SK-N-SH (cell line): ENCODE results near the gene AGAP1. TPM values are rescaled to one million over a fixed set of nuclear protein-coding genes. Genes with fewer than 3 reads are reported as not detected.

Experiments used
- CTCF ChIA-PET: fragments of 300-600, 350-600 bp; formaldehyde crosslinking; extraction: SDS; loops from one replicate; lab custom pipeline; 2021; lab: Yijun Ruan, JAX
- POLR2A ChIA-PET: fragments of 350-600 bp; sonication (Branson Sonifier 250); formaldehyde crosslinking; extraction: SDS; loops from one replicate; lab custom pipeline; 2020; ENCODE audit warnings: antibody characterized with exemption, inconsistent platforms; lab: Yijun Ruan, JAX
- DNase-seq: peaks from one replicate; pipeline ENCODE4 v3.0.0; 2012
- H2AFZ ChIP-seq: fragments of 200-600 bp; sonication (generic); 2 replicates; pipeline ENCODE4 v1.8.1; 2016; ENCODE audit warnings: antibody characterized with exemption, mild to moderate bottlenecking, low read depth
- H3F3A ChIP-seq: fragments of 200-600 bp; sonication (generic); replicated peaks from 2 replicates; pipeline ENCODE3; 2016; ENCODE audit warnings: antibody characterized with exemption, mild to moderate bottlenecking; ENCODE audit not compliant: insufficient read depth
- H3K27ac ChIP-seq, 2 experiments: fragments of 200-500 bp in 1 of 2; fragments of 200-600 bp in 1 of 2; sonication (Bioruptor generic) in 1 of 2; sonication (generic), shearing (Covaris generic) in 1 of 2; 2 replicates each; pipeline versions ENCODE4 v1.5.1 to v1.6.1; 2014 to 2016; ENCODE audit warnings: low read depth in 2 of 2, inconsistent platforms in 1 of 2, low read length in 1 of 2, mild to moderate bottlenecking in 1 of 2, mixed read lengths in 1 of 2
- H3K27me3 ChIP-seq: fragments of 200-600 bp; sonication (generic), shearing (Covaris generic); 2 replicates; pipeline ENCODE4 v1.6.1; 2016; ENCODE audit warnings: mixed run types; ENCODE audit not compliant: insufficient read depth
- H3K36me3 ChIP-seq, 2 experiments: fragments of 200-500 bp in 1 of 2; fragments of 200-600 bp in 1 of 2; sonication (Bioruptor generic) in 1 of 2; sonication (generic) in 1 of 2; replicated peaks in 1 of 2; 2 replicates each; pipeline versions ENCODE3 to v1.5.1; 2014 to 2016; ENCODE audit warnings: low read length in 1 of 2, mild to moderate bottlenecking in 1 of 2; ENCODE audit not compliant: insufficient read depth in 2 of 2, control insufficient read depth in 1 of 2
- H3K4me1 ChIP-seq, 2 experiments: fragments of 200-500 bp in 1 of 2; fragments of 200-600 bp in 1 of 2; sonication (Bioruptor generic) in 1 of 2; sonication (generic), shearing (Covaris generic) in 1 of 2; 2 replicates each; pipeline versions ENCODE4 v1.5.1 to v1.6.1; 2014 to 2016; ENCODE audit warnings: low read depth in 1 of 2, low read length in 1 of 2, mixed run types in 1 of 2; ENCODE audit not compliant: insufficient read depth in 2 of 2, control insufficient read depth in 1 of 2
- H3K4me2 ChIP-seq: fragments of 200-600 bp; sonication (generic), shearing (Covaris generic); 2 replicates; pipeline ENCODE4 v1.6.1; 2017; ENCODE audit warnings: mixed run types
- H3K4me3 ChIP-seq, 2 experiments: fragments of 200-500 bp in 1 of 2; fragments of 200-600 bp in 1 of 2; sonication (Bioruptor generic) in 1 of 2; sonication (generic), shearing (Covaris generic) in 1 of 2; 2 replicates each; pipeline versions ENCODE4 v1.5.1 to v1.8.1; 2014 to 2016; ENCODE audit warnings: low read depth in 2 of 2, inconsistent platforms in 1 of 2, low read length in 1 of 2, mild to moderate bottlenecking in 1 of 2, mixed read lengths in 1 of 2, moderate library complexity in 1 of 2
- H3K79me2 ChIP-seq: fragments of 200-600 bp; sonication (generic); 2 replicates; pipeline ENCODE4 v1.8.1; 2017; ENCODE audit warnings: mild to moderate bottlenecking; ENCODE audit not compliant: insufficient read depth
- H3K9ac ChIP-seq: fragments of 200-600 bp; sonication (generic); 2 replicates; pipeline ENCODE4 v1.6.1; 2017; ENCODE audit warnings: mixed run types
- H3K9me2 ChIP-seq: fragments of 200-600 bp; sonication (generic); 2 replicates; pipeline ENCODE4 v1.6.1; 2017; ENCODE audit warnings: mixed run types
- H3K9me3 ChIP-seq: fragments of 200-600 bp; sonication (generic); 2 replicates; pipeline ENCODE4 v1.6.1; 2017; ENCODE audit warnings: mixed run types, mild to moderate bottlenecking, moderate library complexity
- H4K20me1 ChIP-seq: fragments of 200-600 bp; sonication (generic); 2 replicates; pipeline ENCODE4 v1.6.1; 2017; ENCODE audit warnings: mild to moderate bottlenecking, mixed run types; ENCODE audit not compliant: insufficient read depth
- CHD2 ChIP-seq: fragments of 150-350 bp; IDR thresholded peaks from 2 replicates; pipeline ENCODE4 v1.6.1; 2018; ENCODE audit warnings: low read length; ENCODE audit not compliant: partially characterized antibody
- CTCF ChIP-seq: fragments of 200-600 bp; sonication (generic); IDR thresholded peaks from 2 replicates; pipeline ENCODE4 v1.6.1; 2017; ENCODE audit warnings: antibody characterized with exemption, mild to moderate bottlenecking, moderate library complexity
- ELF1 ChIP-seq: IDR thresholded peaks from 2 replicates; pipeline ENCODE4 v1.4.0; 2012
- GABPA ChIP-seq: IDR thresholded peaks from 2 replicates; pipeline ENCODE4 v1.4.0; 2012; ENCODE audit warnings: low read depth, mild to moderate bottlenecking
- GATA2 ChIP-seq: sonication (generic); formaldehyde crosslinking; IDR thresholded peaks from 2 replicates; pipeline ENCODE4 v1.5.0; 2020; ENCODE audit warnings: mild to moderate bottlenecking, missing genetic modification reagents
- JUND ChIP-seq: IDR thresholded peaks from 2 replicates; pipeline ENCODE4 v1.4.0; 2012
- NFIC ChIP-seq: IDR thresholded peaks from 2 replicates; pipeline ENCODE4 v1.4.0; 2012; ENCODE audit warnings: borderline replicate concordance
- NRF1 ChIP-seq: IDR thresholded peaks from 2 replicates; pipeline ENCODE4 v1.6.1; 2012; ENCODE audit warnings: low read depth, mild to moderate bottlenecking, low read length
- POLR2AphosphoS5 ChIP-seq: IDR thresholded peaks from 2 replicates; pipeline ENCODE4 v1.6.1; 2012; ENCODE audit warnings: low read depth, low read length
- RAD21 ChIP-seq: IDR thresholded peaks from 2 replicates; pipeline ENCODE4 v1.6.1; 2012; ENCODE audit warnings: mild to moderate bottlenecking, low read length
- RCOR1 ChIP-seq: fragments of 150-350 bp; IDR thresholded peaks from 2 replicates; pipeline ENCODE4 v1.6.1; 2017; ENCODE audit warnings: antibody characterized with exemption, low read length
- REST ChIP-seq: IDR thresholded peaks from 2 replicates; pipeline ENCODE4 v1.6.1; 2012; ENCODE audit warnings: mild to moderate bottlenecking, low read depth, low read length, moderate library complexity
- RFX5 ChIP-seq: IDR thresholded peaks from 2 replicates; pipeline ENCODE4 v1.6.1; 2012; ENCODE audit warnings: mild to moderate bottlenecking, improper control_type of control experiment, low read length
- SIN3A ChIP-seq: IDR thresholded peaks from 2 replicates; pipeline ENCODE4 v1.6.1; 2012; ENCODE audit warnings: low read depth, mild to moderate bottlenecking, low read length, moderate library complexity, borderline replicate concordance
- SMC3 ChIP-seq: IDR thresholded peaks from 2 replicates; pipeline ENCODE4 v1.6.1; 2012; ENCODE audit warnings: low read depth, low read length, improper control_type of control experiment
- TAF1 ChIP-seq: IDR thresholded peaks from 2 replicates; pipeline ENCODE4 v1.6.1; 2012; ENCODE audit warnings: low read depth, mild to moderate bottlenecking, low read length, moderate library complexity, borderline replicate concordance
- TCF12 ChIP-seq: IDR thresholded peaks from 2 replicates; pipeline ENCODE4 v1.4.0; 2012
- TEAD4 ChIP-seq: IDR thresholded peaks from 2 replicates; pipeline ENCODE4 v1.4.0; 2012; ENCODE audit warnings: mild to moderate bottlenecking, borderline replicate concordance; ENCODE audit not compliant: insufficient read depth
- USF1 ChIP-seq: IDR thresholded peaks from 2 replicates; pipeline ENCODE4 v1.4.0; 2012; ENCODE audit warnings: low read depth, borderline replicate concordance
- USF2 ChIP-seq: fragments of 150-350 bp; IDR thresholded peaks from 2 replicates; pipeline ENCODE4 v1.6.1; 2017; ENCODE audit warnings: antibody characterized with exemption, low read length, low read depth, borderline replicate concordance
- YY1 ChIP-seq: IDR thresholded peaks from 2 replicates; pipeline ENCODE4 v1.4.0; 2012; ENCODE audit warnings: low read depth, mild to moderate bottlenecking
- WGBS: methylation state at CpG from one replicate; pipeline ENCODE4 v1.1.6; 2017; ENCODE audit warnings: low lambda C conversion rate; 5-methylcytosine and 5-hydroxymethylcytosine counted together
- polyA plus RNA-seq, 3 experiments: library from polyadenylated mRNA; depleted of rRNA; stranded (reverse); fragments of >200 nt; gene quantifications; 2 replicates each; pipeline ENCODE4 v1.2.3, GENCODE V29; 2012

The AGAP1 gene
- polyA plus RNA-seq, 1 of the 3 experiments (the other 2 are of a cell fraction) = 8.8 TPM

GRCh38 chr2:235976516-235976915 is 482.7 kb downstream of the AGAP1 start:
- H3K27me3 ChIP-seq = no peaks in the 10 kb centered on the region
- H3K4me3 ChIP-seq = no peak overlapping the region
- no peak for DNase-seq
- H2AFZ ChIP-seq = no peak overlapping the region
- H3K79me2 ChIP-seq = no peaks in the 10 kb centered on the region
- no peaks in the 10 kb centered on the region for H3K9me3 ChIP-seq
- H3K4me2 ChIP-seq = no peak overlapping the region
- no peak overlapping the region for H3K9ac ChIP-seq
- ChIA-PET POLR2A (no interaction called here), CTCF (interaction anchor here (1.0 kb wide), 1 partner anchor 201 kb away, joined by 4 read pairs; no protein-coding TSS in a partner anchor)
- H3K4me1 ChIP-seq = no peaks in the 10 kb centered on the region; a peak in 1 of 4 replicates
- H4K20me1 ChIP-seq = no peaks in the 10 kb centered on the region
- no peak for TF ChIP-seq TAF1
- TF ChIP-seq NFIC = no peak
- TF ChIP-seq REST = no peak
- TF ChIP-seq ELF1 = no peak
- no peak for TF ChIP-seq SIN3A
- TF ChIP-seq NRF1 = no peak
- no peak for TF ChIP-seq USF1
- no peak for TF ChIP-seq JUND
- H3K36me3 ChIP-seq = peaks cover 0 to 17% of the 10 kb centered on the region in 2 experiments
- WGBS = 98% methylated on average over 5 of the region's 6 CpGs
- H3K27ac ChIP-seq = no peak overlapping the region
- no peaks in the 10 kb centered on the region for H3K9me2 ChIP-seq
- no peaks in the 10 kb centered on the region for H3F3A ChIP-seq

- 96% methylated on average over 4 of the region's 11 CpGs for WGBS
- Histone ChIP-seq H3K27ac (no peak overlapping the region), H4K20me1 (no peaks in the 10 kb centered on the region), H3K9ac (no peak overlapping the region), H3K36me3 (peaks cover 0 to 17% of the 10 kb centered on the region in 2 experiments), H3K9me3 (no peaks in the 10 kb centered on the region), H3K4me1 (no peaks in the 10 kb centered on the region; a peak in 1 of 4 replicates), H2AFZ (no peak overlapping the region), H3K4me2 (no peak overlapping the region), H3K9me2 (no peaks in the 10 kb centered on the region), H3K79me2 (no peaks in the 10 kb centered on the region), H3K4me3 (no peak overlapping the region), H3K27me3 (no peaks in the 10 kb centered on the region), H3F3A (no peaks in the 10 kb centered on the region)
- ChIA-PET POLR2A (no interaction called here), CTCF (interaction anchor here (1.0 to 2.1 kb wide), 4 partner anchors 11 to 201 kb away, joined by 3 to 5 read pairs (median 4); no protein-coding TSS in a partner anchor)
- TF ChIP-seq GABPA = no peak
- no peak for TF ChIP-seq NFIC
- TF ChIP-seq ELF1 = no peak
- TF ChIP-seq GATA2 (CRISPR knock-in tag) = no peak
- TF ChIP-seq POLR2AphosphoS5 = no peak
- no peak for TF ChIP-seq RAD21
- no peak for TF ChIP-seq TEAD4
- TF ChIP-seq TCF12 = no peak
- TF ChIP-seq YY1 = no peak
- no peak for TF ChIP-seq USF2
- TF ChIP-seq CTCF = no peak
- no peak for TF ChIP-seq CHD2
- no peak for TF ChIP-seq USF1
- no peak for TF ChIP-seq SMC3
- TF ChIP-seq RCOR1 = no peak
- TF ChIP-seq RFX5 = no peak
- DNase-seq = no peak
Observed at GRCh38 chr2:235976956-235977355, 483.1 kb downstream of the AGAP1 start.
